Testis (tissue), 5 donors: ENCODE measurements around the gene RNF38. TPM values are rescaled to one million over a fixed set of nuclear protein-coding genes. Genes with fewer than 3 reads are reported as not detected.
"Not testable (repeated sequence)": the region's sequence is repeated elsewhere in the genome, so short reads cannot be mapped to it uniquely, and the experiment has no call there.

Experiments used
- DNase-seq: peaks from one replicate; pipeline ENCODE4 v3.0.0-alpha.2; 2019
- H3K27ac ChIP-seq, 2 donors: fragments of 200-600 bp; sonication (generic); one replicate each; pipeline ENCODE4 v1.5.1; 2019
- H3K27me3 ChIP-seq: fragments of 200-600 bp; sonication (generic); one replicate; pipeline ENCODE4 v1.5.1; 2019
- H3K36me3 ChIP-seq: fragments of 200-600 bp; sonication (generic); one replicate; pipeline ENCODE4 v1.5.1; 2017; ENCODE audit warnings: low read depth; ENCODE audit errors: missing control alignments
- H3K4me1 ChIP-seq: fragments of 200-600 bp; sonication (generic); one replicate; pipeline ENCODE4 v1.5.1; 2019
- H3K4me3 ChIP-seq, 2 donors: fragments of 200-600 bp; sonication (generic); one replicate each; pipeline ENCODE4 v1.5.1; 2017 to 2019
- H3K9me3 ChIP-seq: fragments of 200-600 bp; sonication (generic); one replicate; pipeline ENCODE4 v1.5.1; 2017
- CTCF ChIP-seq, 3 experiments: fragments of 450-650 bp in 2 of 3; fragments of 200-600 bp in 1 of 3; sonication (generic) in 1 of 3; IDR thresholded peaks; one replicate each; pipeline ENCODE4 v1.5.1; 2016 to 2019; ENCODE audit warnings: antibody characterized with exemption in 3 of 3, mild to moderate bottlenecking in 2 of 3, moderate library complexity in 1 of 3
- POLR2A ChIP-seq: fragments of 450-650 bp; IDR thresholded peaks from one replicate; pipeline ENCODE4 v1.6.1; 2017; ENCODE audit warnings: antibody characterized with exemption, mild to moderate bottlenecking, moderate library complexity
- WGBS, 2 donors: methylation state at CpG; one replicate each; pipeline ENCODE4 v1.1.5; 2018; 5-methylcytosine and 5-hydroxymethylcytosine counted together
- intact Hi-C: fragments of 100-400 bp; cut with DNase I; formaldehyde crosslinking; loops from one replicate; pipeline ENCODE4 v1.15.1; 2023; ENCODE audit warnings: low total_unique reads
- long read RNA-seq, 2 donors: transcript quantifications; one replicate each; lab custom pipeline, GENCODE V29; 2026
- polyA plus RNA-seq: library from polyadenylated mRNA; stranded (reverse); fragments of 350-450 nt; fragmentation: Illumina TruSeq; extraction: RNeasy Lipid Tissue Mini Kit (QIAGEN cat#74804); gene quantifications from one replicate; pipeline ENCODE4 v1.2.3, GENCODE V29; 2014; ENCODE audit warnings: low read depth, low replicate concordance; ENCODE audit not compliant: insufficient read depth
- total RNA-seq, 2 donors: library from RNA; depleted of rRNA; stranded (reverse); fragments of >200 nt; gene quantifications; one replicate each; pipeline ENCODE4 v1.2.3, GENCODE V29; 2016

The RNF38 gene
- 100 to 1,000 TPM; 116 to 117 TPM for total RNA-seq
- 197 TPM for polyA plus RNA-seq
- long read RNA-seq, donor 1, partial matches to known transcripts: 49 of 54 reads
- long read RNA-seq, donor 1, other reads (novel, unspliced or antisense): 5 of 54 reads
- long read RNA-seq, donor 2: 0 reads

GRCh38 chr9:36399980-36400331, at the start of gene RNF38:
RNF38 (minus strand) TSS chr9:36400269; CDS start chr9:36400108, 161 bp downstream.
- peaks cover 6% of the 10 kb centered on the region for H3K4me1 ChIP-seq

GRCh38 chr9:36448555-36448954, 48.5 kb upstream of the RNF38 start:
- intact Hi-C loops: not testable (repeated sequence)
- 47 to 61% methylated on average over 9 of the region's 9 CpGs for WGBS, 2 donors
- peak; percentile 50 for DNase-seq

More at GRCh38 chr9:36399980-36400331, at the start of gene RNF38:
- TF ChIP-seq CTCF (IDR thresholded peaks at IDR 0.05) (no peak), POLR2A (no peak)
- H3K9me3 ChIP-seq: no peaks in the 10 kb centered on the region
- no peak for DNase-seq
- H3K4me3 ChIP-seq: peak within 1 kb of the TSS; percentile 88 to 90
- H3K36me3 ChIP-seq: no peaks in the 10 kb centered on the region
- 0% methylated on average over 12 of the region's 12 CpGs for WGBS, 2 donors
- intact Hi-C loops: no loop called here
- peak within 1 kb of the TSS; percentile 96 to 97 for H3K27ac ChIP-seq
- H3K27me3 ChIP-seq: no peaks in the 10 kb centered on the region

GRCh38 chr9:36448017-36448416, 47.9 kb upstream of the RNF38 start:
- no peak for DNase-seq
- Histone ChIP-seq H3K36me3 (no peaks in the 10 kb centered on the region), H3K4me3 (no peak overlapping the region), H3K9me3 (no peaks in the 10 kb centered on the region), H3K4me1 (peaks cover 33% of the 10 kb centered on the region), H3K27me3 (no peaks in the 10 kb centered on the region), H3K27ac (no peak overlapping the region)
- TF ChIP-seq CTCF (IDR thresholded peaks at IDR 0.05) (no peak), POLR2A (no peak)
- intact Hi-C loops: no loop called here
- WGBS, 2 donors: 58 to 67% methylated on average over 1 of the region's 1 CpG

More at GRCh38 chr9:36448555-36448954, 48.5 kb upstream of the RNF38 start:
- H3K9me3 ChIP-seq, H3K27me3 ChIP-seq, H3K36me3 ChIP-seq, H3K27ac ChIP-seq, H3K4me3 ChIP-seq: not testable (repeated sequence)
- H3K4me1 ChIP-seq: peaks cover 33% of the 10 kb centered on the region

GRCh38 chr9:36446678-36447077, 46.6 kb upstream of the RNF38 start:
- H3K36me3 ChIP-seq, H3K27me3 ChIP-seq, H3K9me3 ChIP-seq, DNase-seq, intact Hi-C loops, H3K4me3 ChIP-seq, H3K27ac ChIP-seq: not testable (repeated sequence)
- H3K4me1 ChIP-seq: peaks cover 30% of the 10 kb centered on the region
- 91 to 93% methylated on average over 5 to 10 of the region's 10 CpGs for WGBS, 2 donors

GRCh38 chr9:36445800-36446361, 45.8 kb upstream of the RNF38 start:
- Histone ChIP-seq H3K4me1 (peaks cover 29% of the 10 kb centered on the region), H3K4me3 (no peak overlapping the region), H3K36me3 (no peaks in the 10 kb centered on the region), H3K27me3 (no peaks in the 10 kb centered on the region), H3K9me3 (no peaks in the 10 kb centered on the region), H3K27ac (peak overlapping the region in 1 of 2 donors; percentile 16)
- WGBS, 2 donors: 59 to 60% methylated on average over 5 of the region's 5 CpGs
- DNase-seq: no peak
- TF ChIP-seq CTCF (IDR thresholded peaks at IDR 0.05): no peak
- TF ChIP-seq POLR2A: no peak
- intact Hi-C loops: no loop called here

- Histone ChIP-seq H3K36me3 (no peaks in the 10 kb centered on the region), H3K9me3 (no peaks in the 10 kb centered on the region), H3K4me1 (peaks cover 17% of the 10 kb centered on the region), H3K4me3 (no peak overlapping the region), H3K27me3 (no peaks in the 10 kb centered on the region), H3K27ac (no peak overlapping the region)
- intact Hi-C loops: no loop called here
- no peak for TF ChIP-seq POLR2A
- no peak for TF ChIP-seq CTCF (IDR thresholded peaks at IDR 0.05)
- DNase-seq: no peak
- 76 to 77% methylated on average over 2 of the region's 2 CpGs for WGBS, 2 donors
Observed at GRCh38 chr9:36444203-36444602, 44.1 kb upstream of the RNF38 start.
